ENCODE measurements around the gene KIF5C. TPM values are rescaled to one million over a fixed set of nuclear protein-coding genes. Genes with fewer than 3 reads are reported as not detected.

The KIF5C gene
- total RNA-seq, 1 donor = 0.36 TPM

DNA sequence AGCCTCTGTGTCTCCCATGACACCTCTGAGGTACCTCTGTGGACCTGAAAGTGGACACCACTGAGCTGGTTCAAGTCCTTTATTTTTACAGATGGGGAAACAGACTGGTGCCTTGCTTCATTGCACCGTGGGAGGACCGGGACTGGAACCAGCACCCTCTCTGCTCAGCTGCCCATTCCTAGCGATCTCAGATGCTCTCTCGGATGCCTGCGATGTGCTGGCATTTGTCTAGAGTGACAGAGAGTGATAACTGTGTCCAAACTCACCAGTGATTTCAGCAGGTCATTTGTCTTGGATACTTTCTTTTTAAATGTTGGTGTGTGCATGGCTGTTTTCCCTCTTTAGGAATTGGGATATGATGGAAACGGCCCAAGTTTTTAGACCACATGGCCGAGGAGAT lies 133.4 kb downstream of the KIF5C start:
- H3K4me3 ChIP-seq (ENCODE audit: insufficient read depth, low read length) = no peak overlapping the region
- H2AFZ ChIP-seq (ENCODE audit: low read length) = no peak overlapping the region
- no peak overlapping the region for H3K27ac ChIP-seq (ENCODE audit: low read depth, low read length)
- no peaks in the 10 kb centered on the region for H3K9me3 ChIP-seq (ENCODE audit: low read depth, low read length)
- H3K27me3 ChIP-seq (ENCODE audit: insufficient read depth, low read length) = peaks cover 7% of the 10 kb centered on the region
- H3K79me2 ChIP-seq (ENCODE audit: insufficient read depth, low read length) = no peaks in the 10 kb centered on the region
- no peak for TF ChIP-seq CTCF (IDR thresholded peaks at IDR 0.05; ENCODE audit: extremely low read depth, low read depth, low read length)
- no peak overlapping the region for H3K4me2 ChIP-seq (ENCODE audit: insufficient read depth, low read length)
- no peaks in the 10 kb centered on the region for H4K20me1 ChIP-seq (ENCODE audit: insufficient read depth, low read length)
- no peaks in the 10 kb centered on the region for H3K4me1 ChIP-seq (ENCODE audit: insufficient read depth, low read length)
- no peaks in the 10 kb centered on the region for H3K36me3 ChIP-seq (ENCODE audit: insufficient read depth, low read length)
- DNase-seq (ENCODE audit: insufficient read length, low spot score, missing footprints) = no peak

- no peaks in the 10 kb centered on the region for H4K20me1 ChIP-seq (ENCODE audit: insufficient read depth, low read length)
- no peak for DNase-seq (ENCODE audit: insufficient read length, low spot score, missing footprints)
- peaks cover 7% of the 10 kb centered on the region for H3K27me3 ChIP-seq (ENCODE audit: insufficient read depth, low read length)
- no peaks in the 10 kb centered on the region for H3K4me1 ChIP-seq (ENCODE audit: insufficient read depth, low read length)
- H3K27ac ChIP-seq (ENCODE audit: low read depth, low read length) = no peak overlapping the region
- no peak overlapping the region for H3K4me2 ChIP-seq (ENCODE audit: insufficient read depth, low read length)
- H2AFZ ChIP-seq (ENCODE audit: low read length) = no peak overlapping the region
- no peaks in the 10 kb centered on the region for H3K36me3 ChIP-seq (ENCODE audit: insufficient read depth, low read length)
- H3K4me3 ChIP-seq (ENCODE audit: insufficient read depth, low read length) = no peak overlapping the region
- H3K79me2 ChIP-seq (ENCODE audit: insufficient read depth, low read length) = no peaks in the 10 kb centered on the region
- no peak for TF ChIP-seq CTCF (IDR thresholded peaks at IDR 0.05; ENCODE audit: extremely low read depth, low read depth, low read length)
- no peaks in the 10 kb centered on the region for H3K9me3 ChIP-seq (ENCODE audit: low read depth, low read length)
These were observed 134.8 kb downstream of the KIF5C start for GRCh38 chr2:149009576-149010461.

- Histone ChIP-seq H4K20me1 (ENCODE audit: insufficient read depth, low read length) (no peaks in the 10 kb centered on the region), H3K27me3 (ENCODE audit: insufficient read depth, low read length) (no peaks in the 10 kb centered on the region), H3K79me2 (ENCODE audit: insufficient read depth, low read length) (no peaks in the 10 kb centered on the region), H3K36me3 (ENCODE audit: insufficient read depth, low read length) (no peaks in the 10 kb centered on the region), H3K4me2 (ENCODE audit: insufficient read depth, low read length) (no peak overlapping the region), H3K4me3 (ENCODE audit: insufficient read depth, low read length) (no peak overlapping the region), H3K27ac (ENCODE audit: low read depth, low read length) (no peak overlapping the region), H2AFZ (ENCODE audit: low read length) (no peak overlapping the region), H3K9me3 (ENCODE audit: low read depth, low read length) (no peaks in the 10 kb centered on the region), H3K4me1 (ENCODE audit: insufficient read depth, low read length) (no peaks in the 10 kb centered on the region)
- no peak for DNase-seq (ENCODE audit: insufficient read length, low spot score, missing footprints)
- TF ChIP-seq CTCF (IDR thresholded peaks at IDR 0.05; ENCODE audit: extremely low read depth, low read depth, low read length) = no peak
These were observed 137.5 kb downstream of the KIF5C start for GRCh38 chr2:149012545-149012944.

GRCh38 chr2:149015501-149015900 lies 140.5 kb downstream of the KIF5C start:
- Histone ChIP-seq H3K36me3 (ENCODE audit: insufficient read depth, low read length) (no peaks in the 10 kb centered on the region), H4K20me1 (ENCODE audit: insufficient read depth, low read length) (no peaks in the 10 kb centered on the region), H2AFZ (ENCODE audit: low read length) (no peak overlapping the region), H3K4me3 (ENCODE audit: insufficient read depth, low read length) (no peak overlapping the region), H3K27ac (ENCODE audit: low read depth, low read length) (no peak overlapping the region), H3K27me3 (ENCODE audit: insufficient read depth, low read length) (no peaks in the 10 kb centered on the region), H3K79me2 (ENCODE audit: insufficient read depth, low read length) (no peaks in the 10 kb centered on the region), H3K4me2 (ENCODE audit: insufficient read depth, low read length) (no peak overlapping the region), H3K4me1 (ENCODE audit: insufficient read depth, low read length) (no peaks in the 10 kb centered on the region), H3K9me3 (ENCODE audit: low read depth, low read length) (no peaks in the 10 kb centered on the region)
- TF ChIP-seq CTCF (IDR thresholded peaks at IDR 0.05; ENCODE audit: extremely low read depth, low read depth, low read length) = no peak
- DNase-seq (ENCODE audit: insufficient read length, low spot score, missing footprints) = no peak
